Measurements from ENCODE around the gene PRKCH. TPM values are rescaled to one million over a fixed set of nuclear protein-coding genes. Genes with fewer than 3 reads are reported as not detected.

PRKCH gene
- total RNA-seq, 1 experiment from 2014 or later: 2.7 TPM

DNA sequence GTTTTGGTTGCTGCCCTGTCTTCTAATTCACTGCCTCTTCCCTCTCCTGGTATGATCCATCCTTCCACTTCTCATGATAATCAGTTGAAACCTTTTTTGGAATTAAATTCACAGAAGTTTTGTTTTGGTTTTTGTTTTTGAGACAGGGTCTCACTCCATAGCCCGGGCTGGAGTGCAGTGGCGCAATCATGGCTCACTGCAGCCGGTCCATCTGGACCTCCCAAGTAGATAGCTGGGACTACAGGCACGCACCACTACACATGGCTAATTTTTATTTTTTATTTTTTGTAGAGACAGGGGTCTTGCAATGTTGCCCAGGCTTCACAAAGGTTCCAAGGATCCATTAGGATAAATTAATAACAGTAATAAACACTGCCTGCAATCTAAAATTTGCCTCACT is 164.3 kb downstream of the PRKCH start:
- ChIA-PET CTCF (no interaction called here), POLR2A (no interaction called here)
- Histone ChIP-seq H3K4me1 (ENCODE audit: control insufficient read depth, insufficient read depth, low read length) (no peaks in the 10 kb centered on the region), H3K36me3 (ENCODE audit: control insufficient read depth, insufficient read depth, low read length) (no peaks in the 10 kb centered on the region), H3K27me3 (ENCODE audit: control insufficient read depth, insufficient read depth, low read length) (no peaks in the 10 kb centered on the region), H3K27ac (ENCODE audit: low read length) (no peak overlapping the region), H3K4me3 (ENCODE audit: low read depth in 2 of 2, low read length in 2 of 2) (no peak overlapping the region), H3K9me3 (ENCODE audit: control insufficient read depth, insufficient read depth, low read depth, low read length) (no peaks in the 10 kb centered on the region)
- in situ Hi-C loops (cut with HindIII; ENCODE audit: low pct_unique_long_range_greater_than_20kb, low sequenced_read_pairs) (no loop called here), intact Hi-C loops (cut with micrococcal nuclease; ENCODE audit: unreplicated experiment) (no loop called here)
- TF ChIP-seq SIN3A (IDR thresholded peaks at IDR 0.05; ENCODE audit: borderline replicate concordance, insufficient read depth, low read depth, low read length) (no peak), TCF7L2 (IDR thresholded peaks at IDR 0.05; ENCODE audit: low read depth, low read length) (no peak), POLR2AphosphoS5 (IDR thresholded peaks at IDR 0.05; ENCODE audit: low read depth, low read length) (no peak), REST (IDR thresholded peaks at IDR 0.05; ENCODE audit: insufficient read depth in 1 of 2, low read depth in 2 of 2, low read length in 1 of 2) (no peak)
- TF ChIP-seq, protein P1, sequence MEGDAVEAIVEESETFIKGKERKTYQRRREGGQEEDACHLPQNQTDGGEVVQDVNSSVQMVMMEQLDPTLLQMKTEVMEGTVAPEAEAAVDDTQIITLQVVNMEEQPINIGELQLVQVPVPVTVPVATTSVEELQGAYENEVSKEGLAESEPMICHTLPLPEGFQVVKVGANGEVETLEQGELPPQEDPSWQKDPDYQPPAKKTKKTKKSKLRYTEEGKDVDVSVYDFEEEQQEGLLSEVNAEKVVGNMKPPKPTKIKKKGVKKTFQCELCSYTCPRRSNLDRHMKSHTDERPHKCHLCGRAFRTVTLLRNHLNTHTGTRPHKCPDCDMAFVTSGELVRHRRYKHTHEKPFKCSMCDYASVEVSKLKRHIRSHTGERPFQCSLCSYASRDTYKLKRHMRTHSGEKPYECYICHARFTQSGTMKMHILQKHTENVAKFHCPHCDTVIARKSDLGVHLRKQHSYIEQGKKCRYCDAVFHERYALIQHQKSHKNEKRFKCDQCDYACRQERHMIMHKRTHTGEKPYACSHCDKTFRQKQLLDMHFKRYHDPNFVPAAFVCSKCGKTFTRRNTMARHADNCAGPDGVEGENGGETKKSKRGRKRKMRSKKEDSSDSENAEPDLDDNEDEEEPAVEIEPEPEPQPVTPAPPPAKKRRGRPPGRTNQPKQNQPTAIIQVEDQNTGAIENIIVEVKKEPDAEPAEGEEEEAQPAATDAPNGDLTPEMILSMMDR (IDR thresholded peaks at IDR 0.05): no peak
- no TSS peak for BruUV-seq (replicated peaks)
- ATAC-seq (no peak), DNase-seq (ENCODE audit: low read depth, low spot score) (no peak)

DNA sequence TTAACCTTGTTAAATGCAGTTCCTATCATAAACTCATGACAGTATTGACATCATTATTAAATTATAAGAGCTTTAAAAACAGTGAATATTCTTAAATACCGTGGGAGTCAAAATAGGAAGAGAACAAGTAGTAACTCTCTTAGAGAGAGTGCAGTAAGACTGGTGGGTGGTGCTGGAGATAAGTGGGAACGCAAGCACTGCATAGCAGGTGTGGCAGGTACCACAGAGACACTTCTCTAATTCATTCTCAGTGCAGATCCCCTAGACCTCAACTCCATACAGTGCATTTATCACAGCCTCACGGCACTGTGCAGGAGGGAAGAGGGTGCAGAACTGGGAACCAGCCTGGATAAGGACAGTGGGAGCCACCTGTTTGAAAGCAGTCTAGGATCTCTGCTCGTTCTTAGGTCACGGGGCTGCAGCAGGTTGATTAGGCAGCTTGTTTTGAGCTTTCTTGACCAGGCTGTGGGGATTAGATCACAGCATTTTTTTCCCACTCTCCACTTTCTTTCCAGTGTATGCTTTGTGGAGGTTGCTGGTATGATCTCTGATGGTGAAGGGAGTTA is 165.6 kb downstream of the PRKCH start:
- intact Hi-C loops (cut with micrococcal nuclease; ENCODE audit: unreplicated experiment): no loop called here
- Histone ChIP-seq H3K27ac (ENCODE audit: low read length) (no peak overlapping the region), H3K36me3 (ENCODE audit: control insufficient read depth, insufficient read depth, low read length) (no peaks in the 10 kb centered on the region), H3K9me3 (ENCODE audit: control insufficient read depth, insufficient read depth, low read depth, low read length) (no peaks in the 10 kb centered on the region), H3K4me1 (ENCODE audit: control insufficient read depth, insufficient read depth, low read length) (no peaks in the 10 kb centered on the region), H3K4me3 (ENCODE audit: low read depth in 2 of 2, low read length in 2 of 2) (no peak overlapping the region), H3K27me3 (ENCODE audit: control insufficient read depth, insufficient read depth, low read length) (no peaks in the 10 kb centered on the region)
- POLR2A ChIA-PET: no interaction called here
- in situ Hi-C loops (cut with HindIII; ENCODE audit: low pct_unique_long_range_greater_than_20kb, low sequenced_read_pairs): no loop called here
- DNase-seq (ENCODE audit: low read depth, low spot score) (no peak), ATAC-seq (no peak)
- CTCF ChIA-PET: no interaction called here
- no peak for TF ChIP-seq SIN3A (IDR thresholded peaks at IDR 0.05; ENCODE audit: borderline replicate concordance, insufficient read depth, low read depth, low read length)
- BruUV-seq (replicated peaks): no TSS peak

Data from Panc1 (cell line).